Astrocyte of the spinal cord (primary cell): ENCODE results near the gene THOC7.

ENCODE experiments used
- DNase-seq: peaks from one replicate; pipeline ENCODE4 v3.0.0; 2011; ENCODE audit warnings: low read depth, low spot score
- H3K4me3 ChIP-seq: 2 replicates; pipeline ENCODE4 v1.5.1; 2011; ENCODE audit warnings: low read depth, mild to moderate bottlenecking, low read length, moderate library complexity
- in situ Hi-C: cut with HindIII; loops from 2 replicates; pipeline ENCODE4 v1.10.0; 2017; ENCODE audit warnings: low sequenced_read_pairs
- TF ChIP-seq, protein P1 (sequence below): IDR thresholded peaks from 2 replicates; pipeline ENCODE4 v1.5.1; 2012; ENCODE audit warnings: low read depth, mild to moderate bottlenecking, low read length, inconsistent platforms

The THOC7 gene

DNA sequence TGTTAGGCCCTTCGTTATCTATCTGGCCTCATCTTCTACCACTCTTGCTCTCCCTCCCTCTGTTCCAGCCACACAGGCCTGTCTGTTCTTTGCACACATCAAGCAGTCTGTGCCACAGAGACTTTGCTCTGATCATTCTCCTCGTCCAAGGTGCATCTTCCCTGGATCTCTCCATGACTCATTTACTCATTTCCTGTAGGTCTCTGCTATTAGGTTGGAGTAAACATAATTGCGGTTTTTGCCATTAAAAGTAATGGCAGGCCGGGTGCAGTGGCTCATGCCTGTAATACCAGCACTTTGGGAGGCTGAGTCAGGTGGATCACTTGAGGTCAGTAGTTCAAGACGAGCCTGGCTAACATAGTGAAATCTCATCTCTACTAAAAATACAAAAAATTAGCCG is 54.0 kb downstream of the THOC7 start:
- no peak overlapping the region for H3K4me3 ChIP-seq
- TF ChIP-seq, protein P1, sequence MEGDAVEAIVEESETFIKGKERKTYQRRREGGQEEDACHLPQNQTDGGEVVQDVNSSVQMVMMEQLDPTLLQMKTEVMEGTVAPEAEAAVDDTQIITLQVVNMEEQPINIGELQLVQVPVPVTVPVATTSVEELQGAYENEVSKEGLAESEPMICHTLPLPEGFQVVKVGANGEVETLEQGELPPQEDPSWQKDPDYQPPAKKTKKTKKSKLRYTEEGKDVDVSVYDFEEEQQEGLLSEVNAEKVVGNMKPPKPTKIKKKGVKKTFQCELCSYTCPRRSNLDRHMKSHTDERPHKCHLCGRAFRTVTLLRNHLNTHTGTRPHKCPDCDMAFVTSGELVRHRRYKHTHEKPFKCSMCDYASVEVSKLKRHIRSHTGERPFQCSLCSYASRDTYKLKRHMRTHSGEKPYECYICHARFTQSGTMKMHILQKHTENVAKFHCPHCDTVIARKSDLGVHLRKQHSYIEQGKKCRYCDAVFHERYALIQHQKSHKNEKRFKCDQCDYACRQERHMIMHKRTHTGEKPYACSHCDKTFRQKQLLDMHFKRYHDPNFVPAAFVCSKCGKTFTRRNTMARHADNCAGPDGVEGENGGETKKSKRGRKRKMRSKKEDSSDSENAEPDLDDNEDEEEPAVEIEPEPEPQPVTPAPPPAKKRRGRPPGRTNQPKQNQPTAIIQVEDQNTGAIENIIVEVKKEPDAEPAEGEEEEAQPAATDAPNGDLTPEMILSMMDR, result no peak
- in situ Hi-C loops, result no loop called here
- peak; percentile 52 for DNase-seq

DNA sequence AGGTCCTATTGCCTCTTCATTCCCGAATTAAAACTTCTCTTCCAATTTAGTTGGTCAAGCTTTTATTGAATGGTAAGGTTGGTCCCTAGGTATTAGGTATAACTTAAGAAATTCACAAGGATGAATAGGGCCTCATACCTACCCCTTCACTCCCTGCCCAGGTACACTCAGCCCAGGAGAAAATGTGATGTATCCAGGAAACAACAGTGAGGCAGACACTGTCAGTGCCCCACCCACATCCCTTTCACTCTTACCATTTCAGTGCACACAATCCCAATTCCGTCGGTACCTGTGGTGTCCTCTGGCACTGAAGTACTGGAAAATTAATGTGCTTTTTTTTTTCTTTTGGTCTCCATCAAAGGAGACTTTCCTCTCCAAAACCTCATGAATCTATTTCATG is 55.0 kb downstream of the THOC7 start:
- no peak overlapping the region for H3K4me3 ChIP-seq
- in situ Hi-C loops, result no loop called here
- DNase-seq, result no peak
- TF ChIP-seq, protein P1, result no peak

DNA sequence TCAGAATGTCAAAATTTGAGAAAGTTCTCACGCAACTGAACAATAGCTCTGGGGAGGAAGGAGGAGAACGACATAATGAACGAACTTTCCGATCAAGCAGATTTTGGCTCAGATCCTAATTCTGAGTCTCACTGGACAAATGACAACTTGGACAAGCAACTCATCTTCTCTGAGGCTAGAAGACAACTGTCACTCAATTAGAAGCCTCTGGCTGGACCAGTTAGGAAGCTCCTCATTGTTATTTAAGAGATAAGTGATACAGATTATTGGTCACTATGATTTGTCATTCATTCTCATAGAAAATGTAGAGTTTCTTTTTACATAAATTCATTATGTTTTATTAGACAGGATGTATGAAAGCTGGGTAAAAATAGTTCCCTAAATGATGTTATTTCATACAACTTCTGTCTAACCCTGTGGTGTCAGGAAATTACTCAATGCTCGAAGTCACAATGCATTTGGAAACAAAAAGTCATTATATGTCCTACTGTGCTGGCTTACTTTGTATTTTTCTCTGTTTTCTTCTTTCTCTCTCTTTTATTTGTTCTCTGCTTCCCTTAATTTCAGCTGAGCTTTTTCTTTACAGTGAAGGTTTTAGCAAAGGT is 55.5 kb downstream of the THOC7 start:
- in situ Hi-C loops, result no loop called here
- no peak for DNase-seq
- H3K4me3 ChIP-seq, result no peak overlapping the region
- TF ChIP-seq, protein P1, result no peak

DNA sequence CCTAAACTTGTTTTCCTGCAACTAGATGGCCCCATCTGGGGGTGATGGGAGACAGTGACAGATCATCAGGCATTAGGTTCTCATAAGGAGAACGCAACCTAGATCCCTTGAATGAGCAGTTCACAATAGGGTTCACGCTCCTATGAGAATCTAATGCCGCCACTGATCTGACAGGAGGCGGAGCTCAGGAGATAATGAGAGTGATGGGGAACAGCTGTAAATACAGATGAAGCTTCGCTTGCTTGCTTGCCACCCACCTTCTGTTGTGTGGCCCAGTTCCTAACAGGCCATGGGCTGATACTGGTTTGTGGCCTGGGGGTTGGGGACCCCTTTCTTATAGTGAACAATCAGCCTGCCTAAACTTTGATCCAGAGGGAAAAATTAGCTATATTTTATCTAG is 59.7 kb downstream of the THOC7 start:
- no peak overlapping the region for H3K4me3 ChIP-seq
- TF ChIP-seq, protein P1, result no peak
- DNase-seq, result no peak
- in situ Hi-C loops, result no loop called here

DNA sequence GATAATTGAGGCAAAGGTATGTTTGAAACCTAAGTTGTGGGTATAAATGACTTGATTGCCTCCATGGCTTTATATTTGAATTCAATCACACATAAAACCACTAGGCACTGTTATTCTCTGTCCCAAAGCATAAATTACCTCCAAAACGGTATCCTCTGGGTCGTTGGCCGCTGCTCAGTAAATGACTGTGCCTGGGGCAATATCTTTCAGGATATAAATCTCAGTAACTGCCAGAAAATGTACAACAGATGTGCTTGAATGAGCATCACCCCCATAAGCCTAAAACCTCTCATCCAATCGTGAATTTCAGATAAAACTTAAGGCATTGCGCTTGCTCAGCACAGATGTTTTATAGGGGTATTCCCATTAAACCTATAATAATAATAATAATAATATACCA is 63.5 kb downstream of the THOC7 start:
- in situ Hi-C loops, result no loop called here
- TF ChIP-seq, protein P1, result no peak

DNA sequence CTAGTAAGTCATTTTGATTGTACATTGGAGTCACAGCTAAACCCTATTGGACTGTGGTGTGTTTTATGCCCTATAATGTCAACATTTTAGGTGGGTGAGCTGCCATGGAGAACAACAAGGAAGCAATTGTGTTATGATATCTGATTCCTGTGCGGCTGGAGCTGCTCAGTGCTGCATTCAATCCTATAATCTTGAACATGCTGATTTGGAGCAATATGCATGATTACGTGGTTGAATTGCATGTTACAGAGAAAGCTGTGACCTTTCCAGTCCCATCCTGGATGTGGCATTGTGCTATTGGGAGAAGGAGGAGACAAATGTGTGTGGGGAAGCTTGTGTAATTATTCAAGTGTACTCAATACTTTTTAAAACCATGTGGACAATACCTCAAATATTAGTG is 64.7 kb downstream of the THOC7 start:
- DNase-seq, result no peak
- no peak overlapping the region for H3K4me3 ChIP-seq
- TF ChIP-seq, protein P1, result no peak
- in situ Hi-C loops, result no loop called here

More for the DNA sequence above, 63.5 kb downstream of the THOC7 start:
- DNase-seq, result no peak
- H3K4me3 ChIP-seq, result no peak overlapping the region
